ENCODE measurements around the gene SNAP29.

The SNAP29 gene

GRCh38 chr22:20814221-20814808 lies 44.5 kb upstream of the SNAP29 start:
- Histone ChIP-seq H3K9me3 (replicated peaks; ENCODE audit: insufficient read depth, low read length) (no peaks in the 10 kb centered on the region), H3K36me3 (replicated peaks; ENCODE audit: insufficient read depth, low read length) (no peaks in the 10 kb centered on the region; the same call in 1 of the 2 replicates), H3F3A (ENCODE audit: insufficient read depth, low read length) (no peaks in the 10 kb centered on the region), H3K4me1 (ENCODE audit: low read length) (no peaks in the 10 kb centered on the region), H3K27me3 (replicated peaks; ENCODE audit: insufficient read depth, low read length) (no peaks in the 10 kb centered on the region), H3K4me2 (ENCODE audit: low read depth, low read length) (no peak overlapping the region), H4K20me1 (ENCODE audit: insufficient read depth, low read length) (no peaks in the 10 kb centered on the region), H3K4me3 (ENCODE audit: low read length) (no peak overlapping the region), H3K9me2 (replicated peaks; ENCODE audit: insufficient read depth, low read length) (no peaks in the 10 kb centered on the region), H3K9ac (ENCODE audit: low read length) (no peak overlapping the region), H2AFZ (ENCODE audit: low read length) (no peak overlapping the region), H3K79me2 (ENCODE audit: low read length) (no peaks in the 10 kb centered on the region), H3K27ac (ENCODE audit: low read length) (no peak overlapping the region)
- TF ChIP-seq CTCF (IDR thresholded peaks at IDR 0.05; ENCODE audit: low read length) (no peak), EZH2phosphoT487 (IDR thresholded peaks at IDR 0.05; ENCODE audit: low read length) (no peak), EZH2 (optimal IDR thresholded peaks at IDR 0.05; ENCODE audit: low read depth, low read length) (no peak)
- no peak for DNase-seq

GRCh38 chr22:20815477-20816050 lies 43.2 kb upstream of the SNAP29 start:
- H3K4me1 ChIP-seq (ENCODE audit: low read length), result no peaks in the 10 kb centered on the region
- no peak overlapping the region for H2AFZ ChIP-seq (ENCODE audit: low read length)
- H3K27ac ChIP-seq (ENCODE audit: low read length), result no peak overlapping the region
- TF ChIP-seq CTCF (IDR thresholded peaks at IDR 0.05; ENCODE audit: low read length) (no peak), EZH2 (optimal IDR thresholded peaks at IDR 0.05; ENCODE audit: low read depth, low read length) (no peak), EZH2phosphoT487 (IDR thresholded peaks at IDR 0.05; ENCODE audit: low read length) (no peak)
- no peaks in the 10 kb centered on the region; the same call in 1 of the 2 replicates for H3K36me3 ChIP-seq (replicated peaks; ENCODE audit: insufficient read depth, low read length)
- no peak overlapping the region for H3K4me2 ChIP-seq (ENCODE audit: low read depth, low read length)
- H3K9me3 ChIP-seq (replicated peaks; ENCODE audit: insufficient read depth, low read length), result no peaks in the 10 kb centered on the region
- H3K27me3 ChIP-seq (replicated peaks; ENCODE audit: insufficient read depth, low read length), result no peaks in the 10 kb centered on the region
- no peak overlapping the region for H3K4me3 ChIP-seq (ENCODE audit: low read length)
- no peak overlapping the region for H3K9ac ChIP-seq (ENCODE audit: low read length)
- no peaks in the 10 kb centered on the region for H3F3A ChIP-seq (ENCODE audit: insufficient read depth, low read length)
- H3K79me2 ChIP-seq (ENCODE audit: low read length), result no peaks in the 10 kb centered on the region
- no peak for DNase-seq
- H4K20me1 ChIP-seq (ENCODE audit: insufficient read depth, low read length), result no peaks in the 10 kb centered on the region
- H3K9me2 ChIP-seq (replicated peaks; ENCODE audit: insufficient read depth, low read length), result no peaks in the 10 kb centered on the region

GRCh38 chr22:20816559-20816958 lies 42.2 kb upstream of the SNAP29 start:
- no peaks in the 10 kb centered on the region for H3K27me3 ChIP-seq (replicated peaks; ENCODE audit: insufficient read depth, low read length)
- H3F3A ChIP-seq (ENCODE audit: insufficient read depth, low read length), result no peaks in the 10 kb centered on the region
- H3K9me3 ChIP-seq (replicated peaks; ENCODE audit: insufficient read depth, low read length), result no peaks in the 10 kb centered on the region
- H3K9me2 ChIP-seq (replicated peaks; ENCODE audit: insufficient read depth, low read length), result no peaks in the 10 kb centered on the region
- H3K79me2 ChIP-seq (ENCODE audit: low read length), result no peaks in the 10 kb centered on the region
- H3K36me3 ChIP-seq (replicated peaks; ENCODE audit: insufficient read depth, low read length), result no peaks in the 10 kb centered on the region; the same call in 1 of the 2 replicates
- no peak overlapping the region for H3K9ac ChIP-seq (ENCODE audit: low read length)
- no peaks in the 10 kb centered on the region for H3K4me1 ChIP-seq (ENCODE audit: low read length)
- no peak overlapping the region for H3K4me3 ChIP-seq (ENCODE audit: low read length)
- no peak overlapping the region for H2AFZ ChIP-seq (ENCODE audit: low read length)
- H3K4me2 ChIP-seq (ENCODE audit: low read depth, low read length), result no peak overlapping the region
- no peak for DNase-seq
- no peak overlapping the region for H3K27ac ChIP-seq (ENCODE audit: low read length)
- no peaks in the 10 kb centered on the region for H4K20me1 ChIP-seq (ENCODE audit: insufficient read depth, low read length)
- TF ChIP-seq CTCF (IDR thresholded peaks at IDR 0.05; ENCODE audit: low read length), result no peak
- no peak for TF ChIP-seq EZH2 (optimal IDR thresholded peaks at IDR 0.05; ENCODE audit: low read depth, low read length)

All from MM.1S (cell line).